ENCODE results near the gene HPSE2.
"Not testable (repeated sequence)": the region's sequence is repeated elsewhere in the genome, so short reads cannot be mapped to it uniquely, and the experiment has no call there.

DNA sequence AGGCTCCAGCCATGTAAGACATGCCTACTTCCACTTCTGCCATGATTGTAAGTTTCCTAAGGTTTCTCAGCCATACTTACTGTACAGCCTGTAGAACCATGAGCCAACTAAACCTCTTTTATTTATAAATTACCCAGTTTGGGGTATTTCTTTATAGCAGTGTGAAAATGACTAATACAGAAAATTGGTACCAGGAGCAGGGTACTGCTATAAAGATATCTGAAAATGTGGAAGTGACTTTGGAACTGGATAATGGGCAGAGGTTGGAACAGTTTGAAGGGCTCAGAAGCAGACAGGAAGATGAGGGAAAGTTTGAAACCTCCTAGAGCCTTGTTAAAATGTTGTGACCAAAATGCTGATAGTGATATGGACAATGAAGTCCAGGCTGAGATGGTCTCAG is 12.2 kb upstream of the HPSE2 start:
- TF ChIP-seq, protein P1, sequence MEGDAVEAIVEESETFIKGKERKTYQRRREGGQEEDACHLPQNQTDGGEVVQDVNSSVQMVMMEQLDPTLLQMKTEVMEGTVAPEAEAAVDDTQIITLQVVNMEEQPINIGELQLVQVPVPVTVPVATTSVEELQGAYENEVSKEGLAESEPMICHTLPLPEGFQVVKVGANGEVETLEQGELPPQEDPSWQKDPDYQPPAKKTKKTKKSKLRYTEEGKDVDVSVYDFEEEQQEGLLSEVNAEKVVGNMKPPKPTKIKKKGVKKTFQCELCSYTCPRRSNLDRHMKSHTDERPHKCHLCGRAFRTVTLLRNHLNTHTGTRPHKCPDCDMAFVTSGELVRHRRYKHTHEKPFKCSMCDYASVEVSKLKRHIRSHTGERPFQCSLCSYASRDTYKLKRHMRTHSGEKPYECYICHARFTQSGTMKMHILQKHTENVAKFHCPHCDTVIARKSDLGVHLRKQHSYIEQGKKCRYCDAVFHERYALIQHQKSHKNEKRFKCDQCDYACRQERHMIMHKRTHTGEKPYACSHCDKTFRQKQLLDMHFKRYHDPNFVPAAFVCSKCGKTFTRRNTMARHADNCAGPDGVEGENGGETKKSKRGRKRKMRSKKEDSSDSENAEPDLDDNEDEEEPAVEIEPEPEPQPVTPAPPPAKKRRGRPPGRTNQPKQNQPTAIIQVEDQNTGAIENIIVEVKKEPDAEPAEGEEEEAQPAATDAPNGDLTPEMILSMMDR (IDR thresholded peaks at IDR 0.05): not testable (repeated sequence)
- TF ChIP-seq POLR2AphosphoS5 (IDR thresholded peaks at IDR 0.05): not testable (repeated sequence)
